Activated T-cell treated with anti-CD3 and anti-CD28 coated beads, Interleukin-2, amount 50 U/mL, for 1 hour (primary cell): ENCODE measurements around the gene SPAG9.
"Not testable (repeated sequence)": the region's sequence is repeated elsewhere in the genome, so short reads cannot be mapped to it uniquely, and the experiment has no call there.

Experiments used
- DNase-seq: peaks from one replicate; pipeline ENCODE4 v3.0.0-alpha.2; 2020

Gene SPAG9

GRCh38 chr17:51083981-51084380 lies 36.7 kb downstream of the SPAG9 start:
- DNase-seq, result no peak

GRCh38 chr17:51083364-51083763 lies 37.3 kb downstream of the SPAG9 start:
- DNase-seq, result not testable (repeated sequence)

GRCh38 chr17:51079049-51079448 lies 41.6 kb downstream of the SPAG9 start:
- DNase-seq, result no peak

- no peak for DNase-seq
These were observed 42.6 kb downstream of the SPAG9 start for GRCh38 chr17:51078009-51078592.

GRCh38 chr17:51076821-51077220 lies 43.8 kb downstream of the SPAG9 start:
- no peak for DNase-seq

GRCh38 chr17:51071556-51071955 lies 49.1 kb downstream of the SPAG9 start:
- DNase-seq, result no peak

GRCh38 chr17:51065466-51065865 lies 55.2 kb downstream of the SPAG9 start:
- DNase-seq, result no peak

- DNase-seq, result no peak
These were observed 56.5 kb downstream of the SPAG9 start for GRCh38 chr17:51064061-51064735.

GRCh38 chr17:51060396-51060795 lies 60.3 kb downstream of the SPAG9 start:
- DNase-seq, result no peak

GRCh38 chr17:51059781-51060180 lies 60.9 kb downstream of the SPAG9 start:
- no peak for DNase-seq

GRCh38 chr17:51057534-51057933 lies 63.1 kb downstream of the SPAG9 start:
- no peak for DNase-seq

- DNase-seq, result no peak
These were observed 63.7 kb downstream of the SPAG9 start for GRCh38 chr17:51056813-51057510.

- no peak for DNase-seq
These were observed 65.9 kb downstream of the SPAG9 start for GRCh38 chr17:51054748-51055147.

- DNase-seq, result no peak
These were observed 68.4 kb downstream of the SPAG9 start for GRCh38 chr17:51052235-51052634.

- DNase-seq, result no peak
These were observed 70.2 kb downstream of the SPAG9 start for GRCh38 chr17:51050291-51051033.

- no peak for DNase-seq
These were observed 73.9 kb downstream of the SPAG9 start for GRCh38 chr17:51046514-51047384.

- DNase-seq, result no peak
These were observed 74.6 kb downstream of the SPAG9 start for GRCh38 chr17:51046046-51046445.

- DNase-seq, result no peak
These were observed 75.0 kb downstream of the SPAG9 start for GRCh38 chr17:51045621-51046020.

GRCh38 chr17:51044976-51045375 lies 75.7 kb downstream of the SPAG9 start:
- no peak for DNase-seq

- DNase-seq, result no peak
These were observed 84.6 kb downstream of the SPAG9 start for GRCh38 chr17:51036084-51036483.

- DNase-seq, result no peak
These were observed 85.2 kb downstream of the SPAG9 start for GRCh38 chr17:51035431-51035830.

GRCh38 chr17:51034800-51035199 lies 85.9 kb downstream of the SPAG9 start:
- no peak for DNase-seq

- no peak for DNase-seq
These were observed 87.8 kb downstream of the SPAG9 start for GRCh38 chr17:51032850-51033249.
